HepG2 (cell line): ENCODE data around the gene MAN2B2. TPM values are rescaled to one million over a fixed set of nuclear protein-coding genes. Genes with fewer than 3 reads are reported as not detected.

ENCODE experiments used
- ADNP ChIP-seq: sonication (generic); formaldehyde crosslinking; IDR thresholded peaks from 2 replicates; pipeline ENCODE4 v1.4.0; 2020; ENCODE audit warnings: missing genetic modification reagents
- CC2D1A ChIP-seq: sonication (generic); formaldehyde crosslinking; IDR thresholded peaks from 2 replicates; pipeline ENCODE4 v1.8.1; 2023; ENCODE audit warnings: mild to moderate bottlenecking, missing genetic modification reagents
- CENPT ChIP-seq: sonication (generic); formaldehyde crosslinking; IDR thresholded peaks from 2 replicates; pipeline ENCODE4 v1.8.0; 2022; ENCODE audit warnings: low read depth, mild to moderate bottlenecking, moderate library complexity, missing genetic modification reagents
- HMG20A ChIP-seq: IDR thresholded peaks from 2 replicates; pipeline ENCODE4 v1.6.1; 2016; ENCODE audit warnings: borderline replicate concordance
- MXI1 ChIP-seq: IDR thresholded peaks from 3 replicates; pipeline ENCODE4 v1.6.1; 2012; ENCODE audit warnings: low read depth, low read length, inconsistent platforms, borderline replicate concordance
- SMARCE1 ChIP-seq: fragments of 450-650 bp; IDR thresholded peaks from 2 replicates; pipeline ENCODE4 v1.6.1; 2017; ENCODE audit warnings: borderline replicate concordance
- SRSF9 ChIP-seq: fragments of 200-400 bp; formaldehyde crosslinking; IDR thresholded peaks from 2 replicates; pipeline ENCODE4 v1.6.1; 2018; ENCODE audit warnings: borderline replicate concordance, mild to moderate bottlenecking, low read depth, low read length; ENCODE audit not compliant: insufficient read depth, poor library complexity, severe bottlenecking
- U2AF2 ChIP-seq: fragments of 200-400 bp; formaldehyde crosslinking; IDR thresholded peaks from 2 replicates; pipeline ENCODE4 v1.6.1; 2017; ENCODE audit warnings: low read depth, mild to moderate bottlenecking, low read length
- ZNF776 ChIP-seq: sonication (generic); formaldehyde crosslinking; IDR thresholded peaks from 2 replicates; pipeline ENCODE4 v1.4.0; 2020; ENCODE audit warnings: mild to moderate bottlenecking, missing genetic modification reagents
- polyA plus RNA-seq, 8 experiments: library from polyadenylated mRNA; depleted of rRNA in 3 of 8; stranded (reverse) in 7 of 8; unstranded in 1 of 8; fragments of >200 nt; fragmentation: Illumina TruSeq in 4 of 8; extraction: Trizol in 4 of 8; gene quantifications; 2 replicates each; pipeline versions ENCODE4 v1.2.1 to v1.2.3, GENCODE V29; 2011 to 2016; ENCODE audit warnings: low read depth in 4 of 8, missing spikeins in 1 of 8, mixed read lengths in 1 of 8; ENCODE audit not compliant: insufficient read depth in 1 of 8
- total RNA-seq, 5 experiments: library from RNA; depleted of rRNA; stranded (reverse); fragments of >200 nt; fragmentation: Illumina TruSeq; extraction: Trizol; gene quantifications; 2 replicates each; pipeline ENCODE4 v1.2.3, GENCODE V29; 2016; ENCODE audit warnings: low read depth in 1 of 5
- TF ChIP-seq, protein P1 (sequence below): sonication (generic); formaldehyde crosslinking; IDR thresholded peaks from 2 replicates; pipeline ENCODE4 v1.5.0; 2020; ENCODE audit warnings: mild to moderate bottlenecking, missing genetic modification reagents, borderline replicate concordance
- TF ChIP-seq, protein P2 (sequence below): sonication (generic); formaldehyde crosslinking; IDR thresholded peaks from 2 replicates; pipeline ENCODE4 v1.4.0; 2020; ENCODE audit warnings: mild to moderate bottlenecking, missing genetic modification reagents, borderline replicate concordance
- TF ChIP-seq, protein P3 (sequence below): sonication (generic); formaldehyde crosslinking; IDR thresholded peaks from 2 replicates; pipeline ENCODE4 v1.8.0; 2022; ENCODE audit warnings: missing genetic modification reagents, mild to moderate bottlenecking, borderline replicate concordance
- TF ChIP-seq, protein P4 (sequence below), 2 experiments: sonication (generic) in 1 of 2; formaldehyde crosslinking in 1 of 2; IDR thresholded peaks; 2 replicates each; pipeline versions ENCODE4 v1.4.0 to v1.6.1; 2018 to 2020; ENCODE audit warnings: missing genetic modification reagents in 2 of 2, borderline replicate concordance in 1 of 2, low read depth in 1 of 2, mild to moderate bottlenecking in 1 of 2, missing biosample characterization in 1 of 2
- TF ChIP-seq, protein P5 (sequence below): sonication (generic); formaldehyde crosslinking; IDR thresholded peaks from 2 replicates; pipeline ENCODE4 v1.5.1; 2020; ENCODE audit warnings: missing genetic modification reagents, mild to moderate bottlenecking, borderline replicate concordance
- TF ChIP-seq, protein P6 (sequence below): sonication (generic); formaldehyde crosslinking; conservative IDR thresholded peaks from 2 replicates; pipeline ENCODE4 v1.8.0; 2022; ENCODE audit warnings: missing genetic modification reagents

The MAN2B2 gene
- total and polyA plus RNA-seq, 2 of the 13 experiments (the other 11 are each of a cell fraction or from before 2014, with no cell fraction given), result 4.8 to 5.4 TPM

DNA sequence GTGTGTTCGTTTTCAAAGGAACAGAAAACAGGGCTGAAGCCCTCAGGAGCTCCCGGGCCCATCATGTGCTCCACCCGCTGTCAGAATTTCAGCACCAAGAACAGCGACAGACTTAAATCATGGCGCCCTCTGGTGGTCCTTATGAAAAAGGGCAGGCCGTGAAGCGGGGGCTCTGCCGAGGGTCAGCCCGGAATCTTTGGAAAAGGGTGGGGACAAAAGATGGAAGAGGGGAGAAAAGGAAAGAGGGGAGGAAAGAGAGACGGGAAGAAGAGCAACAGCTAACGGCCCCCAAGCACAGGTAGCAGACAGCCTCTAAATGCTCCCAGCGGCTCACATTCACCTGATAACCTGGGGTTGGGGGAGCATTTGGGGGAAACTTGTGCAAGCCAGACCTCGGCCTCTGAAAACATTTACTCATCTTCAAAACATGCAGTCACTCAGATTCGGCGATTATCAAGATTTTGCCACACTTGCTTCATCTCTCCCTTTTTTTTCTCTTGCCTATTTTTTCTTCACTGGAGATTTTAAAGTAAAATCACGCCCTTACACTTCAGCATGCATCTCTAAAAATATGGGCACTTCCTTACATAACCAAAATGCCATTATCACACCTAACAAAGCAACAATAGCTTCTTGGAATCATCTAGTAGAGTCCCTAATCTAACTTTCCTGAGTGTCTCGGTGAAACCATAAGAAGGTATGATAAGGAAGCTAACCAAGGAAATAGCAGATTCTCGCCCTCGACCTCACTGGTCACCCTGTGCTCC is 28.1 kb upstream of the MAN2B2 start (continued):
- TF ChIP-seq, protein P1, sequence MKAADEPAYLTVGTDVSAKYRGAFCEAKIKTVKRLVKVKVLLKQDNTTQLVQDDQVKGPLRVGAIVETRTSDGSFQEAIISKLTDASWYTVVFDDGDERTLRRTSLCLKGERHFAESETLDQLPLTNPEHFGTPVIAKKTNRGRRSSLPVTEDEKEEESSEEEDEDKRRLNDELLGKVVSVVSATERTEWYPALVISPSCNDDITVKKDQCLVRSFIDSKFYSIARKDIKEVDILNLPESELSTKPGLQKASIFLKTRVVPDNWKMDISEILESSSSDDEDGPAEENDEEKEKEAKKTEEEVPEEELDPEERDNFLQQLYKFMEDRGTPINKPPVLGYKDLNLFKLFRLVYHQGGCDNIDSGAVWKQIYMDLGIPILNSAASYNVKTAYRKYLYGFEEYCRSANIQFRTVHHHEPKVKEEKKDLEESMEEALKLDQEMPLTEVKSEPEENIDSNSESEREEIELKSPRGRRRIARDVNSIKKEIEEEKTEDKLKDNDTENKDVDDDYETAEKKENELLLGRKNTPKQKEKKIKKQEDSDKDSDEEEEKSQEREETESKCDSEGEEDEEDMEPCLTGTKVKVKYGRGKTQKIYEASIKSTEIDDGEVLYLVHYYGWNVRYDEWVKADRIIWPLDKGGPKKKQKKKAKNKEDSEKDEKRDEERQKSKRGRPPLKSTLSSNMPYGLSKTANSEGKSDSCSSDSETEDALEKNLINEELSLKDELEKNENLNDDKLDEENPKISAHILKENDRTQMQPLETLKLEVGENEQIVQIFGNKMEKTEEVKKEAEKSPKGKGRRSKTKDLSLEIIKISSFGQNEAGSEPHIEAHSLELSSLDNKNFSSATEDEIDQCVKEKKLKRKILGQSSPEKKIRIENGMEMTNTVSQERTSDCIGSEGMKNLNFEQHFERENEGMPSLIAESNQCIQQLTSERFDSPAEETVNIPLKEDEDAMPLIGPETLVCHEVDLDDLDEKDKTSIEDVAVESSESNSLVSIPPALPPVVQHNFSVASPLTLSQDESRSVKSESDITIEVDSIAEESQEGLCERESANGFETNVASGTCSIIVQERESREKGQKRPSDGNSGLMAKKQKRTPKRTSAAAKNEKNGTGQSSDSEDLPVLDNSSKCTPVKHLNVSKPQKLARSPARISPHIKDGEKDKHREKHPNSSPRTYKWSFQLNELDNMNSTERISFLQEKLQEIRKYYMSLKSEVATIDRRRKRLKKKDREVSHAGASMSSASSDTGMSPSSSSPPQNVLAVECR (CRISPR knock-in tag), result peak; percentile 45; the same call in 1 of the 2 replicates
- TF ChIP-seq, protein P2, sequence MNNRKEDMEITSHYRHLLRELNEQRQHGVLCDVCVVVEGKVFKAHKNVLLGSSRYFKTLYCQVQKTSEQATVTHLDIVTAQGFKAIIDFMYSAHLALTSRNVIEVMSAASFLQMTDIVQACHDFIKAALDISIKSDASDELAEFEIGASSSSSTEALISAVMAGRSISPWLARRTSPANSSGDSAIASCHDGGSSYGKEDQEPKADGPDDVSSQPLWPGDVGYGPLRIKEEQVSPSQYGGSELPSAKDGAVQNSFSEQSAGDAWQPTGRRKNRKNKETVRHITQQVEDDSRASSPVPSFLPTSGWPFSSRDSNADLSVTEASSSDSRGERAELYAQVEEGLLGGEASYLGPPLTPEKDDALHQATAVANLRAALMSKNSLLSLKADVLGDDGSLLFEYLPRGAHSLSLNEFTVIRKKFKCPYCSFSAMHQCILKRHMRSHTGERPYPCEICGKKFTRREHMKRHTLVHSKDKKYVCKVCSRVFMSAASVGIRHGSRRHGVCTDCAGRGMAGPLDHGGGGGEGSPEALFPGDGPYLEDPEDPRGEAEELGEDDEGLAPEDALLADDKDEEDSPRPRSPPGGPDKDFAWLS, result no peak
- TF ChIP-seq HMG20A (CRISPR knock-in tag), result no peak; the same call in 1 of the 2 replicates
- no peak for TF ChIP-seq U2AF2
- TF ChIP-seq CENPT (CRISPR knock-in tag), result no peak
- TF ChIP-seq, protein P3, sequence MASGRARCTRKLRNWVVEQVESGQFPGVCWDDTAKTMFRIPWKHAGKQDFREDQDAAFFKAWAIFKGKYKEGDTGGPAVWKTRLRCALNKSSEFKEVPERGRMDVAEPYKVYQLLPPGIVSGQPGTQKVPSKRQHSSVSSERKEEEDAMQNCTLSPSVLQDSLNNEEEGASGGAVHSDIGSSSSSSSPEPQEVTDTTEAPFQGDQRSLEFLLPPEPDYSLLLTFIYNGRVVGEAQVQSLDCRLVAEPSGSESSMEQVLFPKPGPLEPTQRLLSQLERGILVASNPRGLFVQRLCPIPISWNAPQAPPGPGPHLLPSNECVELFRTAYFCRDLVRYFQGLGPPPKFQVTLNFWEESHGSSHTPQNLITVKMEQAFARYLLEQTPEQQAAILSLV (CRISPR knock-in tag), result no peak
- no peak for TF ChIP-seq SRSF9
- TF ChIP-seq, protein P4, sequence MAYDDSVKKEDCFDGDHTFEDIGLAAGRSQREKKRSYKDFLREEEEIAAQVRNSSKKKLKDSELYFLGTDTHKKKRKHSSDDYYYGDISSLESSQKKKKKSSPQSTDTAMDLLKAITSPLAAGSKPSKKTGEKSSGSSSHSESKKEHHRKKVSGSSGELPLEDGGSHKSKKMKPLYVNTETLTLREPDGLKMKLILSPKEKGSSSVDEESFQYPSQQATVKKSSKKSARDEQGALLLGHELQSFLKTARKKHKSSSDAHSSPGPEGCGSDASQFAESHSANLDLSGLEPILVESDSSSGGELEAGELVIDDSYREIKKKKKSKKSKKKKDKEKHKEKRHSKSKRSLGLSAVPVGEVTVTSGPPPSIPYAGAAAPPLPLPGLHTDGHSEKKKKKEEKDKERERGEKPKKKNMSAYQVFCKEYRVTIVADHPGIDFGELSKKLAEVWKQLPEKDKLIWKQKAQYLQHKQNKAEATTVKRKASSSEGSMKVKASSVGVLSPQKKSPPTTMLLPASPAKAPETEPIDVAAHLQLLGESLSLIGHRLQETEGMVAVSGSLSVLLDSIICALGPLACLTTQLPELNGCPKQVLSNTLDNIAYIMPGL (CRISPR knock-in tag; IDR thresholded peaks at IDR 0.05; ENCODE audit: borderline replicate concordance in 1 of 2, low read depth in 1 of 2), result peak; percentile 21 to 67; a peak in 1 of 4 replicates
- TF ChIP-seq, protein P5, sequence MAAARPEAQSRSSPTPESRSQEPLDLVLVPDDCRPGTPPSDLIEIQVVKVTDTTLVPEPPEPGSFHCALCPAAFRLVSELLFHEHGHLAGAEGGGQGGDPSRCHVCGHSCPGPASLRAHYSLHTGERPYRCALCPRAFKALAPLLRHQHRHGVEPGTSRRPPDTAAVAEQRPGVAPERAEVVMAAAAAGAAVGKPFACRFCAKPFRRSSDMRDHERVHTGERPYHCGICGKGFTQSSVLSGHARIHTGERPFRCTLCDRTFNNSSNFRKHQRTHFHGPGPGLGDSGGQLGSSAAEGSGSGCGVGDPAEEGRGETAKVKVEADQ, result peak; percentile 70; the same call in 1 of the 2 replicates
- TF ChIP-seq CC2D1A, result no peak
- TF ChIP-seq ADNP, result no peak
- no peak for TF ChIP-seq ZNF776
- no peak for TF ChIP-seq SMARCE1
- TF ChIP-seq, protein P6, sequence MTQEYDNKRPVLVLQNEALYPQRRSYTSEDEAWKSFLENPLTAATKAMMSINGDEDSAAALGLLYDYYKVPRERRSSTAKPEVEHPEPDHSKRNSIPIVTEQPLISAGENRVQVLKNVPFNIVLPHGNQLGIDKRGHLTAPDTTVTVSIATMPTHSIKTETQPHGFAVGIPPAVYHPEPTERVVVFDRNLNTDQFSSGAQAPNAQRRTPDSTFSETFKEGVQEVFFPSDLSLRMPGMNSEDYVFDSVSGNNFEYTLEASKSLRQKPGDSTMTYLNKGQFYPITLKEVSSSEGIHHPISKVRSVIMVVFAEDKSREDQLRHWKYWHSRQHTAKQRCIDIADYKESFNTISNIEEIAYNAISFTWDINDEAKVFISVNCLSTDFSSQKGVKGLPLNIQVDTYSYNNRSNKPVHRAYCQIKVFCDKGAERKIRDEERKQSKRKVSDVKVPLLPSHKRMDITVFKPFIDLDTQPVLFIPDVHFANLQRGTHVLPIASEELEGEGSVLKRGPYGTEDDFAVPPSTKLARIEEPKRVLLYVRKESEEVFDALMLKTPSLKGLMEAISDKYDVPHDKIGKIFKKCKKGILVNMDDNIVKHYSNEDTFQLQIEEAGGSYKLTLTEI (CRISPR knock-in tag), result no peak
- TF ChIP-seq MXI1, result peak; percentile 52; the same call in 1 of the 3 replicates
